Fibroblast of lung (primary cell): Measurements from ENCODE around the gene SPRR1A. TPM values are rescaled to one million over a fixed set of nuclear protein-coding genes. Genes with fewer than 3 reads are reported as not detected.
"Not testable (repeated sequence)": the region's sequence is repeated elsewhere in the genome, so short reads cannot be mapped to it uniquely, and the experiment has no call there.

Source experiments
- DNase-seq, 2 donors: peaks; one replicate each; pipeline versions ENCODE4 v3.0.0 to v3.0.0-alpha.2; 2010; ENCODE audit warnings: low read depth in 2 of 2
- H2AFZ ChIP-seq: 2 replicates; pipeline ENCODE4 v1.5.1; 2012; ENCODE audit warnings: low read length, control low read depth, inconsistent platforms
- H3K27ac ChIP-seq: 2 replicates; pipeline ENCODE4 v1.5.1; 2011; ENCODE audit warnings: low read length, control low read depth; ENCODE audit not compliant: insufficient read depth
- H3K27me3 ChIP-seq: 2 replicates; pipeline ENCODE4 v1.5.1; 2011; ENCODE audit warnings: mild to moderate bottlenecking, low read length; ENCODE audit not compliant: control insufficient read depth, insufficient read depth
- H3K36me3 ChIP-seq: 2 replicates; pipeline ENCODE4 v1.5.1; 2011; ENCODE audit warnings: low read length; ENCODE audit not compliant: control insufficient read depth, insufficient read depth
- H3K4me1 ChIP-seq: 2 replicates; pipeline ENCODE4 v1.5.1; 2011; ENCODE audit warnings: low read length; ENCODE audit not compliant: control insufficient read depth, insufficient read depth; ENCODE audit errors: extremely low read depth
- H3K4me2 ChIP-seq: 2 replicates; pipeline ENCODE4 v1.5.1; 2011; ENCODE audit warnings: low read length, control low read depth; ENCODE audit not compliant: insufficient read depth; ENCODE audit errors: extremely low read depth
- H3K4me3 ChIP-seq, 4 experiments: fragments of 200-600 bp in 1 of 4; sonication (generic) in 1 of 4; replicated peaks in 1 of 4; 2 replicates each; pipeline ENCODE4 v1.5.1; 2011 to 2016; ENCODE audit warnings: low read length in 4 of 4, low read depth in 3 of 4, mild to moderate bottlenecking in 3 of 4, control low read depth in 2 of 4, inconsistent platforms in 1 of 4, mixed read lengths in 1 of 4; ENCODE audit not compliant: insufficient read depth in 1 of 4; ENCODE audit errors: control extremely low read depth in 1 of 4
- H3K79me2 ChIP-seq: 2 replicates; pipeline ENCODE4 v1.5.1; 2012; ENCODE audit warnings: mild to moderate bottlenecking, low read length, inconsistent platforms; ENCODE audit not compliant: control insufficient read depth, insufficient read depth
- H3K9ac ChIP-seq: 2 replicates; pipeline ENCODE4 v1.5.1; 2011; ENCODE audit warnings: mild to moderate bottlenecking, low read length, control low read depth; ENCODE audit not compliant: insufficient read depth
- H3K9me3 ChIP-seq: 2 replicates; pipeline ENCODE4 v1.5.1; 2012; ENCODE audit warnings: low read depth, low read length; ENCODE audit not compliant: control insufficient read depth, insufficient read depth
- H4K20me1 ChIP-seq: 2 replicates; pipeline ENCODE4 v1.5.1; 2011; ENCODE audit warnings: low read length; ENCODE audit not compliant: control insufficient read depth, insufficient read depth; ENCODE audit errors: extremely low read depth
- EZH2 ChIP-seq: IDR thresholded peaks from 2 replicates; pipeline ENCODE4 v1.5.1; 2012; ENCODE audit warnings: low read length, control low read depth, mild to moderate bottlenecking; ENCODE audit errors: missing control alignments
- polyA plus RNA-seq, 2 donors: library from polyadenylated mRNA; depleted of rRNA in 1 of 2; stranded (reverse) in 1 of 2; unstranded in 1 of 2; fragments of >200 nt; gene quantifications; 2 replicates each; pipeline ENCODE4 v1.2.1, GENCODE V29; 2011 to 2012; ENCODE audit warnings: missing spikeins in 1 of 2
- total RNA-seq: library from RNA; depleted of rRNA; stranded (reverse); fragments of >200 nt; gene quantifications from 2 replicates; pipeline ENCODE4 v1.2.1, GENCODE V29; 2014
- TF ChIP-seq, protein P1 (sequence below), 2 donors: IDR thresholded peaks in 1 of 2; conservative IDR thresholded peaks in 1 of 2; 1 replicate in 1 of 2; 2 replicates in 1 of 2; pipeline ENCODE4 v1.5.1; 2011 to 2012; ENCODE audit warnings: low read length in 2 of 2, control low read depth in 1 of 2, inconsistent platforms in 1 of 2, low read depth in 1 of 2, mild to moderate bottlenecking in 1 of 2

SPRR1A gene
- total and polyA plus RNA-seq, 2 donors (not counting 1 experiment from before 2014, with no cell fraction given): not detected

DNA sequence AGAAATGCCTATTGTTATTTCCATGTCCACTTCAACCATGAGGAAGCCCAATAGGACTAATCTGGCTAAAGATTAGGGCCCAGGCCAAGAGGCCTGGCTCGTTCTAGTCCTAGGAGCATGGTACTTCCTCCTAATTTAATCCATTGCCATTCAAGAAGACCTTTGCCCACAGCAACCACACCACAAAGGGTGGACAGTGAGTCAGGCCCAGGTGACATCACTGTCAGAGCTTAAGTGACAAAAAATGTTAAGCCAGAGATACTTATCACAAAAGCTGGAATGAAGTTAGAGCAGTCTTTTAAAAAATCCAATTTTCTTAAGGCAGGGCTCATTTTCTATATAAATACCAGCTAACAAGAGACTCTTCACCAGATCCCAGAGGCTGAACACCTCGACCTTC is 17.5 kb downstream of the SPRR1A start, which contains the start of gene SPRR3:
TSS of gene SPRR3 (plus strand) at position 368 of the 400 bp plus-strand sequence. CDS start 1,272 bp downstream, outside the sequence.
- no peaks in the 10 kb centered on the region for H4K20me1 ChIP-seq
- no peak within 1 kb of the TSS for H3K27ac ChIP-seq
- H3K79me2 ChIP-seq: no peaks in the 10 kb centered on the region
- no peaks in the 10 kb centered on the region for H3K36me3 ChIP-seq
- no peak within 1 kb of the TSS for H3K4me2 ChIP-seq
- no peaks in the 10 kb centered on the region for H3K4me1 ChIP-seq
- no peak within 1 kb of the TSS for H2AFZ ChIP-seq
- no peaks in the 10 kb centered on the region for H3K9me3 ChIP-seq
- no peak within 1 kb of the TSS for H3K4me3 ChIP-seq
- peaks cover 3% of the 10 kb centered on the region for H3K27me3 ChIP-seq
- no peak within 1 kb of the TSS for H3K9ac ChIP-seq
- no peak for TF ChIP-seq EZH2
- TF ChIP-seq, protein P1, sequence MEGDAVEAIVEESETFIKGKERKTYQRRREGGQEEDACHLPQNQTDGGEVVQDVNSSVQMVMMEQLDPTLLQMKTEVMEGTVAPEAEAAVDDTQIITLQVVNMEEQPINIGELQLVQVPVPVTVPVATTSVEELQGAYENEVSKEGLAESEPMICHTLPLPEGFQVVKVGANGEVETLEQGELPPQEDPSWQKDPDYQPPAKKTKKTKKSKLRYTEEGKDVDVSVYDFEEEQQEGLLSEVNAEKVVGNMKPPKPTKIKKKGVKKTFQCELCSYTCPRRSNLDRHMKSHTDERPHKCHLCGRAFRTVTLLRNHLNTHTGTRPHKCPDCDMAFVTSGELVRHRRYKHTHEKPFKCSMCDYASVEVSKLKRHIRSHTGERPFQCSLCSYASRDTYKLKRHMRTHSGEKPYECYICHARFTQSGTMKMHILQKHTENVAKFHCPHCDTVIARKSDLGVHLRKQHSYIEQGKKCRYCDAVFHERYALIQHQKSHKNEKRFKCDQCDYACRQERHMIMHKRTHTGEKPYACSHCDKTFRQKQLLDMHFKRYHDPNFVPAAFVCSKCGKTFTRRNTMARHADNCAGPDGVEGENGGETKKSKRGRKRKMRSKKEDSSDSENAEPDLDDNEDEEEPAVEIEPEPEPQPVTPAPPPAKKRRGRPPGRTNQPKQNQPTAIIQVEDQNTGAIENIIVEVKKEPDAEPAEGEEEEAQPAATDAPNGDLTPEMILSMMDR (conservative IDR thresholded peaks at IDR 0.05 in 1 of 2, IDR thresholded peaks at IDR 0.05 in 1 of 2; ENCODE audit: low read depth in 1 of 2, low read length in 2 of 2): no peak
- DNase-seq: no peak

DNA sequence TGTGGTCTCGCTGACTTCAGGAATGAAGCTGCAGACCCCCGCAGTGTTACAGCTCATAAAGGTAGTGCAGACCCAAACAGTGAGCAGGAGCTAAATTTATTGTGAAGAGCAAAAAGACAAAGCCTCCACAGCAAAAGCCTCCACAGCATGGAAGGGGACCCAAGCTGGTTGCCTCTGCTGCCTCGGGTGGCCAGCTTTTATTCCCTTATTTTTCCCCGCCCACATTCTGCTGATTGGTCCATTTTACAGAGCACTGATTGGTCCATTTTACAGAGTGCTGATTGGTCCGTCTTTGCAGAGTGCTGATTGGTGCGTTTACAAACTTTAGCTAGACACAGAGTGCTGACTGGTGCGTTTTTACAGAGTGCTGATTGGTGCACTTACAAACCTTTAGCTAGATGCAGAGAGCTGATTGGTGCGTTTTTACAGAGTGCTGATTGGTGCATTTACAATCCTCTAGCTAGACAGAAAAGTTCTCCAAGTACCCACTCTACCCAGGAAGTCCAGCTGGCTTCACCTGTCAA is 27.4 kb downstream of the SPRR1A start:
- H3K36me3 ChIP-seq, H3K4me2 ChIP-seq, H3K9ac ChIP-seq, H3K79me2 ChIP-seq, H3K4me3 ChIP-seq, H3K27me3 ChIP-seq, H4K20me1 ChIP-seq, H3K4me1 ChIP-seq, DNase-seq, H2AFZ ChIP-seq, H3K27ac ChIP-seq, H3K9me3 ChIP-seq: not testable (repeated sequence)

- H3K4me1 ChIP-seq, H3K79me2 ChIP-seq, DNase-seq, H3K9ac ChIP-seq, H3K27me3 ChIP-seq, H3K36me3 ChIP-seq, H3K9me3 ChIP-seq, H2AFZ ChIP-seq, H4K20me1 ChIP-seq, H3K4me3 ChIP-seq, H3K4me2 ChIP-seq, H3K27ac ChIP-seq: not testable (repeated sequence)
Observed at GRCh38 chr1:153021829-153022228, 37.9 kb downstream of the SPRR1A start.

DNA sequence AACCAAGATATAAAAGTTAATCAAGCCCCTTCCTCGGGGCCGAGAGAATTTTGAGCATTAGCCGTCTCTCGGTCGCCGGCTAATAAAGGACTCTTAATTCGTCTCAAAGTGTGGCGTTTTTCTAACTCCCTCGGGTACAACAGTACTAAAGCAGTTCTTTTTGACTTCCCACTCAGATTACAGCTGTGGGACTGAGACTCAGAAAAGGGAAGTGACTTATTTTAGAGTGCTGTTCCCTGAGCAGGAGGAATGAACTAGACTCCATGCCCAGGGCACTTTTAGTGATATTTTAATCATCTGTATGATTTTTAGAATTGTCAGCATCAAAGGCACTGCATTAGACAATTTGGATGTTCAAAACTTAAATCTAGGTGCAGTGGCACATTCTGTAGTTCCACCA is 38.5 kb downstream of the SPRR1A start:
- not testable (repeated sequence) for H3K27me3 ChIP-seq, H3K4me2 ChIP-seq, H3K36me3 ChIP-seq, H3K9me3 ChIP-seq, H3K79me2 ChIP-seq, H3K4me1 ChIP-seq, H3K9ac ChIP-seq, H3K4me3 ChIP-seq, H3K27ac ChIP-seq, H4K20me1 ChIP-seq, H2AFZ ChIP-seq, DNase-seq
